ENCODE measurements around the gene STAG3.

- TF ChIP-seq, protein P1, sequence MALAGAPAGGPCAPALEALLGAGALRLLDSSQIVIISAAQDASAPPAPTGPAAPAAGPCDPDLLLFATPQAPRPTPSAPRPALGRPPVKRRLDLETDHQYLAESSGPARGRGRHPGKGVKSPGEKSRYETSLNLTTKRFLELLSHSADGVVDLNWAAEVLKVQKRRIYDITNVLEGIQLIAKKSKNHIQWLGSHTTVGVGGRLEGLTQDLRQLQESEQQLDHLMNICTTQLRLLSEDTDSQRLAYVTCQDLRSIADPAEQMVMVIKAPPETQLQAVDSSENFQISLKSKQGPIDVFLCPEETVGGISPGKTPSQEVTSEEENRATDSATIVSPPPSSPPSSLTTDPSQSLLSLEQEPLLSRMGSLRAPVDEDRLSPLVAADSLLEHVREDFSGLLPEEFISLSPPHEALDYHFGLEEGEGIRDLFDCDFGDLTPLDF (CRISPR knock-in tag; IDR thresholded peaks at IDR 0.05), result no peak
- TF ChIP-seq, protein P2, sequence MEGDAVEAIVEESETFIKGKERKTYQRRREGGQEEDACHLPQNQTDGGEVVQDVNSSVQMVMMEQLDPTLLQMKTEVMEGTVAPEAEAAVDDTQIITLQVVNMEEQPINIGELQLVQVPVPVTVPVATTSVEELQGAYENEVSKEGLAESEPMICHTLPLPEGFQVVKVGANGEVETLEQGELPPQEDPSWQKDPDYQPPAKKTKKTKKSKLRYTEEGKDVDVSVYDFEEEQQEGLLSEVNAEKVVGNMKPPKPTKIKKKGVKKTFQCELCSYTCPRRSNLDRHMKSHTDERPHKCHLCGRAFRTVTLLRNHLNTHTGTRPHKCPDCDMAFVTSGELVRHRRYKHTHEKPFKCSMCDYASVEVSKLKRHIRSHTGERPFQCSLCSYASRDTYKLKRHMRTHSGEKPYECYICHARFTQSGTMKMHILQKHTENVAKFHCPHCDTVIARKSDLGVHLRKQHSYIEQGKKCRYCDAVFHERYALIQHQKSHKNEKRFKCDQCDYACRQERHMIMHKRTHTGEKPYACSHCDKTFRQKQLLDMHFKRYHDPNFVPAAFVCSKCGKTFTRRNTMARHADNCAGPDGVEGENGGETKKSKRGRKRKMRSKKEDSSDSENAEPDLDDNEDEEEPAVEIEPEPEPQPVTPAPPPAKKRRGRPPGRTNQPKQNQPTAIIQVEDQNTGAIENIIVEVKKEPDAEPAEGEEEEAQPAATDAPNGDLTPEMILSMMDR (IDR thresholded peaks at IDR 0.05), result no peak
- TF ChIP-seq SP1 (CRISPR knock-in tag; conservative IDR thresholded peaks at IDR 0.05) (no peak), NFYB (CRISPR knock-in tag; conservative IDR thresholded peaks at IDR 0.05; ENCODE audit: low read depth) (no peak), IRF1 (CRISPR knock-in tag; IDR thresholded peaks at IDR 0.05) (no peak), NR2C2 (CRISPR knock-in tag; IDR thresholded peaks at IDR 0.05) (no peak), RELA (CRISPR knock-in tag; IDR thresholded peaks at IDR 0.05; ENCODE audit: borderline replicate concordance) (no peak), CREM (CRISPR knock-in tag; IDR thresholded peaks at IDR 0.05) (no peak)
- TF ChIP-seq, protein P3, sequence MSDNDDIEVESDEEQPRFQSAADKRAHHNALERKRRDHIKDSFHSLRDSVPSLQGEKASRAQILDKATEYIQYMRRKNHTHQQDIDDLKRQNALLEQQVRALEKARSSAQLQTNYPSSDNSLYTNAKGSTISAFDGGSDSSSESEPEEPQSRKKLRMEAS (CRISPR knock-in tag; IDR thresholded peaks at IDR 0.05), result no peak
These were observed 43.6 kb downstream of the STAG3 start for GRCh38 chr7:100221231-100221718.
